GM12875 (cell line): Measurements from ENCODE around the gene ARSJ.

Experiments used
- H3K4me3 ChIP-seq: one replicate; pipeline ENCODE4 v1.5.1; 2011; ENCODE audit warnings: low read depth, low read length, control low read depth
- TF ChIP-seq, protein P1 (sequence below): IDR thresholded peaks from 2 replicates; pipeline ENCODE4 v1.5.1; 2011; ENCODE audit warnings: low read depth, mild to moderate bottlenecking, control low read depth, inconsistent platforms, low read length, moderate library complexity, borderline replicate concordance; ENCODE audit not compliant: insufficient read depth

The ARSJ gene

GRCh38 chr4:113979148-113979904 lies at the start of gene ARSJ:
TSS of gene ARSJ (minus strand) at chr4:113979647. CDS start at chr4:113978834, 813 bp downstream.
- H3K4me3 ChIP-seq, result no peak within 1 kb of the TSS
- TF ChIP-seq, protein P1, sequence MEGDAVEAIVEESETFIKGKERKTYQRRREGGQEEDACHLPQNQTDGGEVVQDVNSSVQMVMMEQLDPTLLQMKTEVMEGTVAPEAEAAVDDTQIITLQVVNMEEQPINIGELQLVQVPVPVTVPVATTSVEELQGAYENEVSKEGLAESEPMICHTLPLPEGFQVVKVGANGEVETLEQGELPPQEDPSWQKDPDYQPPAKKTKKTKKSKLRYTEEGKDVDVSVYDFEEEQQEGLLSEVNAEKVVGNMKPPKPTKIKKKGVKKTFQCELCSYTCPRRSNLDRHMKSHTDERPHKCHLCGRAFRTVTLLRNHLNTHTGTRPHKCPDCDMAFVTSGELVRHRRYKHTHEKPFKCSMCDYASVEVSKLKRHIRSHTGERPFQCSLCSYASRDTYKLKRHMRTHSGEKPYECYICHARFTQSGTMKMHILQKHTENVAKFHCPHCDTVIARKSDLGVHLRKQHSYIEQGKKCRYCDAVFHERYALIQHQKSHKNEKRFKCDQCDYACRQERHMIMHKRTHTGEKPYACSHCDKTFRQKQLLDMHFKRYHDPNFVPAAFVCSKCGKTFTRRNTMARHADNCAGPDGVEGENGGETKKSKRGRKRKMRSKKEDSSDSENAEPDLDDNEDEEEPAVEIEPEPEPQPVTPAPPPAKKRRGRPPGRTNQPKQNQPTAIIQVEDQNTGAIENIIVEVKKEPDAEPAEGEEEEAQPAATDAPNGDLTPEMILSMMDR, result no peak

DNA sequence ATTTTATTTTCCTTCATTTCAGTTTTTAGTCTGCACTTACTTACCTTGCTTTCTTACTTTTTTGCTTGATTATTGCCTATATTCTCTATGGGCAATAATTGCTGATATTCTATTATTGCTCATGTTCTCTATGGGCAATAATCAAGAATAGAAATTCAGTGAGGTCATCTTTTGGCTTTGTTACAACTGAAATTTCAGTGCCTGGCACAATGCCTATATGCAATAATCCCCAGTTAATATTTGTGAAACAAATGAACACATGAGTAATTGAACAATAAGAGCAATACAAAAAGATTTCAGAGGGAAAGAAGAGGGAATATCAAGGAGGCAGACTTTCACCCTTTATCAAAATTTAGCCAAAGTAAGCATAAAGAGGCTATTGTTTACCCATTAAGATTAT lies 48.6 kb upstream of the ARSJ start:
- no peak overlapping the region for H3K4me3 ChIP-seq
- TF ChIP-seq, protein P1, result no peak

- H3K4me3 ChIP-seq, result no peak overlapping the region
- TF ChIP-seq, protein P1, result no peak
Observed at GRCh38 chr4:114027596-114027995, 48.1 kb upstream of the ARSJ start.

- no peak overlapping the region for H3K4me3 ChIP-seq
- TF ChIP-seq, protein P1, result no peak
Observed at GRCh38 chr4:114026447-114026846, 47.0 kb upstream of the ARSJ start.

DNA sequence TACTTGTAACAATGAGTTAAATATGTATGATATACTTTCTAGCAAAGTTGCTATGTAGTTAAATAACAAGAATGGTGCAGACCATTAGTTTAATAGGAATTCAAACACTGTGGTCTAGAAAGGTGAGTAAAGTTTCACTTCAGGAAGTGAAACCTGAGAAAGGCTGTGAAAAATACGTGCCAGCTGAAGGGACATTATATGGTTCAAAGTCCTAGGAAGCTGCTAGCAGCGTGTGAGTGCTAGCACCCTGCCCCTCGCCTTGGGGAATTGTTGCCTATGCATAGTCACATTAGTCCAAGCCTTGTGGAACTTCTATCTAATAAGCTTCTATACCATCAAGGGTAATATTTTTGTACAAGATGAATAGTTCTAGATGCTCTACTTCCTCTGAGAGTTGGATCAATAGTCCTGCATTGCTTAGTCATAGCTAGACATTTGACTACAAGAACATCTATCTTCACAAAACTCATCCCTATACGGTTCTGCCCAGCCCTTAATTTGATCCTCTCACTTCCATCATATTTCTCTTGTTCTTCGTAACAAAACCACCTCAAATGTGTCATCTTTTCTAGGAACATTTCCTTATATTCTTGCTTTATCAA lies 45.8 kb upstream of the ARSJ start:
- TF ChIP-seq, protein P1, result no peak
- H3K4me3 ChIP-seq, result no peak overlapping the region

GRCh38 chr4:114021451-114021850 lies 42.0 kb upstream of the ARSJ start:
- TF ChIP-seq, protein P1, result no peak
- H3K4me3 ChIP-seq, result no peak overlapping the region

GRCh38 chr4:114019969-114020358 lies 40.5 kb upstream of the ARSJ start:
- H3K4me3 ChIP-seq, result no peak overlapping the region
- TF ChIP-seq, protein P1, result no peak
